K562 (cell line): ENCODE measurements around the gene PUM1. TPM values are rescaled to one million over a fixed set of nuclear protein-coding genes. Genes with fewer than 3 reads are reported as not detected.
A peak's percentile ranks its signal among the peaks of the same experiment; 100 is the strongest.

Experiments used
- SOX6 ChIP-seq: fragments of 450-650 bp; IDR thresholded peaks from 2 replicates; pipeline ENCODE4 v1.6.1; 2014; ENCODE audit warnings: mild to moderate bottlenecking
- ZNF3 ChIP-seq: fragments of 250-450 bp; sonication (Bioruptor Pico); IDR thresholded peaks from 2 replicates; pipeline ENCODE4 v1.5.0; 2021; ENCODE audit warnings: mild to moderate bottlenecking, moderate library complexity
- ZNF431 ChIP-seq: sonication (generic); formaldehyde crosslinking; IDR thresholded peaks from 2 replicates; pipeline ENCODE4 v1.8.0; 2022; ENCODE audit warnings: mild to moderate bottlenecking, missing genetic modification reagents
- ZNF511 ChIP-seq: sonication (generic); formaldehyde crosslinking; IDR thresholded peaks from 2 replicates; pipeline ENCODE4 v1.8.0; 2022; ENCODE audit warnings: mild to moderate bottlenecking, missing genetic modification reagents
- polyA plus RNA-seq, 8 experiments: library from polyadenylated mRNA; depleted of rRNA in 4 of 8; stranded (reverse) in 5 of 8; unstranded in 3 of 8; fragments of >200 nt; fragmentation: Nextera tagmentation in 2 of 8; fragmentation: Illumina TruSeq in 1 of 8; extraction: Ambion mirVana in 2 of 8; extraction: Trizol in 1 of 8; gene quantifications; 2 replicates each; pipeline versions ENCODE4 v1.2.1 to v1.2.3, GENCODE V29; 2011 to 2014; ENCODE audit warnings: inconsistent platforms in 1 of 8, missing spikeins in 1 of 8
- total RNA-seq, 7 experiments: library from RNA; depleted of rRNA in 6 of 7; stranded (reverse); fragments of >200 nt in 6 of 7; fragmentation: Illumina TruSeq in 2 of 7; extraction: Trizol in 2 of 7; gene quantifications; 2 replicates each; pipeline versions ENCODE4 v1.2.1 to v1.2.3, GENCODE V29; 2011 to 2021; ENCODE audit warnings: low replicate concordance in 1 of 7
- TF ChIP-seq, protein P1 (sequence below), 3 experiments: fragments of 200-800 bp in 1 of 3; fragments of 250-450 bp in 1 of 3; fragments of 450-650 bp in 1 of 3; sonication (Bioruptor Pico) in 1 of 3; sonication (Bioruptor generic) in 1 of 3; formaldehyde crosslinking in 1 of 3; IDR thresholded peaks; 2 replicates each; pipeline versions ENCODE4 v1.6.1 to v1.8.0; 2016 to 2022; ENCODE audit warnings: mild to moderate bottlenecking in 2 of 3, missing genetic modification characterization in 2 of 3, missing compliant biosample characterization in 1 of 3, moderate library complexity in 1 of 3

Gene PUM1
- total and polyA plus RNA-seq, 9 of the 15 experiments (the other 6 are each of a cell fraction or from before 2014, with no cell fraction given): 37.7 to 104 (median 55.7) TPM

GRCh38 chr1:31084782-31085569 lies 19.5 kb upstream of the PUM1 start (continued):
- TF ChIP-seq, protein P1, sequence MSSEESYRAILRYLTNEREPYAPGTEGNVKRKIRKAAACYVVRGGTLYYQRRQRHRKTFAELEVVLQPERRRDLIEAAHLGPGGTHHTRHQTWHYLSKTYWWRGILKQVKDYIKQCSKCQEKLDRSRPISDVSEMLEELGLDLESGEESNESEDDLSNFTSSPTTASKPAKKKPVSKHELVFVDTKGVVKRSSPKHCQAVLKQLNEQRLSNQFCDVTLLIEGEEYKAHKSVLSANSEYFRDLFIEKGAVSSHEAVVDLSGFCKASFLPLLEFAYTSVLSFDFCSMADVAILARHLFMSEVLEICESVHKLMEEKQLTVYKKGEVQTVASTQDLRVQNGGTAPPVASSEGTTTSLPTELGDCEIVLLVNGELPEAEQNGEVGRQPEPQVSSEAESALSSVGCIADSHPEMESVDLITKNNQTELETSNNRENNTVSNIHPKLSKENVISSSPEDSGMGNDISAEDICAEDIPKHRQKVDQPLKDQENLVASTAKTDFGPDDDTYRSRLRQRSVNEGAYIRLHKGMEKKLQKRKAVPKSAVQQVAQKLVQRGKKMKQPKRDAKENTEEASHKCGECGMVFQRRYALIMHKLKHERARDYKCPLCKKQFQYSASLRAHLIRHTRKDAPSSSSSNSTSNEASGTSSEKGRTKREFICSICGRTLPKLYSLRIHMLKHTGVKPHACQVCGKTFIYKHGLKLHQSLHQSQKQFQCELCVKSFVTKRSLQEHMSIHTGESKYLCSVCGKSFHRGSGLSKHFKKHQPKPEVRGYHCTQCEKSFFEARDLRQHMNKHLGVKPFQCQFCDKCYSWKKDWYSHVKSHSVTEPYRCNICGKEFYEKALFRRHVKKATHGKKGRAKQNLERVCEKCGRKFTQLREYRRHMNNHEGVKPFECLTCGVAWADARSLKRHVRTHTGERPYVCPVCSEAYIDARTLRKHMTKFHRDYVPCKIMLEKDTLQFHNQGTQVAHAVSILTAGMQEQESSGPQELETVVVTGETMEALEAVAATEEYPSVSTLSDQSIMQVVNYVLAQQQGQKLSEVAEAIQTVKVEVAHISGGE (CRISPR knock-in tag; IDR thresholded peaks at IDR 0.05): no peak
- no peak for TF ChIP-seq ZNF3 (CRISPR knock-in tag)
- TF ChIP-seq SOX6: peak; percentile 89
- TF ChIP-seq ZNF511: no peak
- TF ChIP-seq ZNF431 (CRISPR knock-in tag): no peak
